ENCODE measurements around the gene OR51B4.
"Not testable (repeated sequence)": the region's sequence is repeated elsewhere in the genome, so short reads cannot be mapped to it uniquely, and the experiment has no call there.

OR51B4 gene, protein sequence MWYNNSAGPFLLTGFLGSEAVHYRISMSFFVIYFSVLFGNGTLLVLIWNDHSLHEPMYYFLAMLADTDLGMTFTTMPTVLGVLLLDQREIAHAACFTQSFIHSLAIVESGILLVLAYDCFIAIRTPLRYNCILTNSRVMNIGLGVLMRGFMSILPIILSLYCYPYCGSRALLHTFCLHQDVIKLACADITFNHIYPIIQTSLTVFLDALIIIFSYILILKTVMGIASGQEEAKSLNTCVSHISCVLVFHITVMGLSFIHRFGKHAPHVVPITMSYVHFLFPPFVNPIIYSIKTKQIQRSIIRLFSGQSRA

GRCh38 chr11:5301846-5302245 lies at the start of gene OR51B4:
Gene OR51B4 (minus strand): TSS chr11:5301946. CDS start chr11:5301946, 0 bp downstream.
- DNase-seq (ENCODE audit: low read depth in 4 of 4, low spot score in 1 of 4): no peak

DNA sequence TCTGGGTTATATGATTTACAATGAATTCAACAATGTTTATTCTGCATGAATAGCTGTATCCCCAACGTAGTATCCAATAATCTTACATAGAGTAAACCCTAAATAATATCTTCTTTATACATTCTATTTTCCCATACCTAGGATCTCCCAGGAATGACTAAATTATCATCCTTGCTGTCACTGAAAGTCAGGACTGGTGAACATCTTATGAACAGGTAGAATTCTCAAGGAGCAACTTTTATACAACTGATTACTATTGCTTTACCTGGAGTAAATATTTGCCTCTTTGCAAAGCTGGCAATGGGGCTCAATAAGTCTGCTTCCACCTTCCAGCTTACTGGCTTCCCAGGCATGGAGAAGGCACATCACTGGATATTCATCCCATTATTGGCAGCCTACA lies 49.5 kb upstream of the OR51B4 start, which contains the start of gene OR51B6:
Gene OR51B6 (plus strand): TSS at position 301 of the 400 bp plus-strand sequence. CDS start 0 bp downstream, at position 301.
- DNase-seq (ENCODE audit: low read depth in 4 of 4, low spot score in 1 of 4): no peak

DNA sequence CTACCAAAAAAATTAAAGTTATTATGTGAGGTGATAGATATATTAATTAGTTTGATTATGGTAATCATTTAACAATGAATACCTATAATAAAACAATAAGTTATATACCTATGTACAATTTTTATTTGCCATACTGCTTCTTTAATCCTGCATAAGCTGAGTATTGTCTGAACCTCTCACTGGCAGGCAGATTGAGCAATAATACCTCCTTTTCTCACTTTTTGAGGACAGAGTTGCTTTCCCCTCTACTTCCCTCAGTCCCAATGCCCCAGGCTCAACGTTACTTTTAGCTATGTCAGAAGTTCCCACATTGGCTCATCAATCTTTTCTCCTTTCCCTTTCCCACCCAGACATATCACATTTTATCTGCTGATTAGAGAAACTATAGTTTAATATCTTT lies 47.8 kb upstream of the OR51B4 start:
- no peak for DNase-seq (ENCODE audit: low read depth in 4 of 4, low spot score in 1 of 4)

GRCh38 chr11:5348551-5349194 lies 46.9 kb upstream of the OR51B4 start:
- DNase-seq (ENCODE audit: low read depth in 4 of 4, low spot score in 1 of 4): no peak

- no peak for DNase-seq (ENCODE audit: low read depth in 4 of 4, low spot score in 1 of 4)
Measured at GRCh38 chr11:5345831-5346230, 44.1 kb upstream of the OR51B4 start.

DNA sequence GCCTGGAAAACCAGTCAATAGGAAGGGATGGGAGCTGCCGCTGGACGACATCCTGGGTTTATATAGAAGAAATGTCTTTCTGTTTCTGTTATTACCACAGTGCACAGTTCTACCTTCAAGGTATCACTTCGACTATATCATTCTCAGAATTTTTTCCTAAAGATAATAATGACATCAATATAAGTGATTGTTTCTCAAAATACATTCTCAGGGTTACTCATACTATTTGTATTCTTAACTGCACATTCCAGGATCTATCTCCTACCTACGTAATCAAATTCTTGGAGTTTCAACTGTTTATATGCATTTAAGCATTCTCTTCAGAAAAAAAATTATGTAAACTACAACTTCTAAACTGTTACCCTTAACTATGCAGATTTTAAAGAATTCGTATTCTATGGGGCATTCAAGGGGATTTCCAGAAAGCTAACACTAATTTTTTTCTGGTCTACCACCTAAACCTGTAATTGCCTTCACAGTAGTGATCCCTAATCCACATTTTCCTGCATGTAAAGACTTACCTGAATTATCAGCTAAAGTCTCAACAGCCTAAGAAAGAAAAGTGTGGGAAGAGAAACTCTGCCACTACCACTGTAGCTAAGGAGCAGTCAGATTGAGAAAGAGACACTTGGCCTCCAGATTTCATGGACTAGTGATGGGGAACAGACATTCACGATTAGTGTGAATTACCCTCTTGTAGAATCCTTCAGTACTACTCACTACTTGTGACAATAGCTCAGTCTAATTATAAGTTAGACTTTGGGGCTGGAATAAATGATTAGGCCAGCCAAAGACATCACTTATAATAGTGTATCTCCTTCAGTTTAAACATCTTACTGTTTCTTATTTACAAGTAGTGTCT lies 42.0 kb upstream of the OR51B4 start, which contains the start of gene OR51B5:
Gene OR51B5 (minus strand): TSS at position 51 of the 862 bp plus-strand sequence. CDS start 0 bp downstream, at position 51.
- DNase-seq (ENCODE audit: low read depth in 4 of 4, low spot score in 1 of 4): no peak

- DNase-seq (ENCODE audit: low read depth in 4 of 4, low spot score in 1 of 4): no peak
Measured at GRCh38 chr11:5339771-5340322, 38.1 kb upstream of the OR51B4 start.

DNA sequence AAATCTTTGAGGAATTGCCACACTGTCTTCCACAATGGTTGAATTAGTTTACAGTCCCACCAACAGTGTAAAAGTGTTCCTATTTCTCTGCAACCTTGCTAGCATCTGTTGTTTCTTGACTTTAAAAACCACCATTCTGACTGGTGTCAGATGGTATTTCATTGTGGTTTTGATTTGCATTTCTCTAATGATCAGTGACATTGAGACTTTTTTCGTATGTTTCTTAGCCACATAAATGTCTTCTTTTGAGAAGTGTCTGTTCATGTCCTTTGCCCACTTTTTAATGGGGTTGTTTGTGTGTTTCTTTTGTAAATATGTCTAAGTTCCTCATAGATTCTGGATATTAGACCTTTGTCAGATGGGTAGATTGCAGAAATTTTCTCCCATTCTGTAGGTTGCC lies 35.5 kb upstream of the OR51B4 start:
- not testable (repeated sequence) for DNase-seq (ENCODE audit: low read depth in 4 of 4, low spot score in 1 of 4)

- DNase-seq (ENCODE audit: low read depth in 4 of 4, low spot score in 1 of 4): no peak
Measured at GRCh38 chr11:5336331-5336730, 34.6 kb upstream of the OR51B4 start.

DNA sequence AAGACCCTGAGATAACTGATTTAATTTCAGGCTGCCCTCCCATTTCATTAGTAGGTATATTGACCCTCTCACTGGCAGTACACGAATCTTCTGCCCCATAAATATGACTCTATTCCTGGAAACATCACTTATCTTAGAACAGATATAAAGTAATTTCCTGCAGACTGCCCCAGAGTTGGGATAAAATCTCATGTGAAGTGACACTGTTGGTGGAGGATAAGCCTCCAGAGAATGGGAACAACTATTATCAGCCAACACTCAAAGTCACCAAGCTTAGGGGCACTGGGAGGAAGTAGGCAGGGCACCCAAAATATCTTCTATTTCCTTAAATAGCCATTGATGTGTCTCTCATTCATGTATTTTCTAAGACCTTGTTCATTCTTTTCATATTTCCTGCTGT lies 33.4 kb upstream of the OR51B4 start:
- no peak for DNase-seq (ENCODE audit: low read depth in 4 of 4, low spot score in 1 of 4)

DNA sequence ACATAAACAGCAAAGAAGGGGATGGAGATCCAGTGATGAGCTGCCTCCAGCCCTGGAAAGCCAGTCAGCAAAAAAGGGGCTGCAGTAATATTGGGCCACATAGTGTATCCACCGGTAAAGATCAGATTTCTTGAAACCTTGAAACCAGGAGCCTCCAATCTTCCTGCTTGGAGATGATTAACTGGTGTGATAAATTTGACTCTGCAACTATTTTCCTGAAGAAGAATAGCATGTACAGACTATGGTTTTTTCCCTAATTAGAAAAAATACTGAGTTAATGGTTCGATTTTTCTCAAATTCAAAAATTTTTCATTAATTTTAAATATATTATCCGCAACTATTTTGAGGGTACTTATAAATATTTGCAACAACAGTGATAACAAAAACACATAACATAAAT lies 22.5 kb upstream of the OR51B4 start, which contains the start of gene OR51B2:
Gene OR51B2 (minus strand): TSS at position 101 of the 400 bp plus-strand sequence. CDS start 0 bp downstream, at position 101.
- no peak for DNase-seq (ENCODE audit: low read depth in 4 of 4, low spot score in 1 of 4)

- DNase-seq (ENCODE audit: low read depth in 4 of 4, low spot score in 1 of 4): no peak
Measured at GRCh38 chr11:5317292-5317691, 15.5 kb upstream of the OR51B4 start.

DNA sequence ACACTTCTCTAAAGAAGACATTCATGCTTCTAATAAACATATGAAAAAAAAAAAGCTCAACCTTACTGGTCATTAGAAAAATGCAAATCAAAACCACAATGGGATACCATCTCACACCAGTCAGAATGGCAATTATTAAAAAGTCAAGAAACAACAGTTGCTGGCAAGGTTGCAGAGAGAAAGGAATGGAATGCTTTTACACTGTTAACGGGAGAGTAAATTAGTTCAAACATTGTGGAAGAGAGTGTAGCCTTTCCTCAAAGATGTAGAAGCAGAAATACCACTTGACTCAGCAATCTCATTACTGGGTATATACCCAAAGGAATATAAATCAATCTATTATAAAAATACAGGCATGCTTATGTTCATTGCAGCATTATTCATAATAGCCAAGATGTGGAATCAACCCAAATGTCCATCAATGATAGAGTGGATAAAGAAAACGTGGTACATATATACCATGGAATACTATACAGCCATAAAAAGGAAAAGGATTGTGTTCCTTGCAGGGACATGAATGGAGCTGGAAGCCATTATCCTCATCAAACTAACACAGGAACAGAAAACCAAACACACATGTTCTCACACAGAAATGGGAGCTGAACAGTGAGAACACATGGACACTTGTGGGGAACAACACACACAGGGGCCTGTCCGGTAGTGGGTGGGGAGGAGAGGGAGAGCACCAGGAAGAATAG lies 11.7 kb upstream of the OR51B4 start:
- DNase-seq (ENCODE audit: low read depth in 4 of 4, low spot score in 1 of 4): not testable (repeated sequence)

- DNase-seq (ENCODE audit: low read depth in 4 of 4, low spot score in 1 of 4): no peak
Measured at GRCh38 chr11:5310423-5310822, 8.7 kb upstream of the OR51B4 start.

GRCh38 chr11:5307256-5308019 lies 5.7 kb upstream of the OR51B4 start:
- DNase-seq (ENCODE audit: low read depth in 4 of 4, low spot score in 1 of 4): no peak

- no peak for DNase-seq (ENCODE audit: low read depth in 4 of 4, low spot score in 1 of 4)
Measured at GRCh38 chr11:5304046-5304445, 2.3 kb upstream of the OR51B4 start.

- DNase-seq (ENCODE audit: low read depth in 4 of 4, low spot score in 1 of 4): no peak
Measured at GRCh38 chr11:5303626-5304025, 1.9 kb upstream of the OR51B4 start.

- no peak for DNase-seq (ENCODE audit: low read depth in 4 of 4, low spot score in 1 of 4)
Measured at GRCh38 chr11:5300251-5300650, 1.5 kb downstream of the OR51B4 start.

DNA sequence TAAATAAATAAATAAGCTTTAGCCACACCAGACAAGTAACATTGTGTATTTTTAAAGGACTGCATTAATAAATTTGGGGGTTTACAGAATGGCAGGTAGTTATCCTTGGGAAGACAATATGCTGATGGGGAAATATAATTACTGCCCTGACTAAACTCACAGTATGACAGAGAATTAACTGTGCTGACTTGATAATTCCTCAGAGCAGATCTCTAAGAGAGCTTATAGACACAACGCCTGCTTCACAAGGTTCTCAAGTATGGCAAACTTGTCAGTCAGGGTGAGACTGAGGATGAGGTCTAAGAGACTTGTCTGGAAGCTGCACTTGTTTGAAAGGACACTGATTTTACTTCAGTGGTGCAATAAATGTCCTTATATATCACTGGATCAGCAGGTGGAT lies 3.3 kb downstream of the OR51B4 start:
- no peak for DNase-seq (ENCODE audit: low read depth in 4 of 4, low spot score in 1 of 4)
